ENCODE measurements around the gene DGCR2. TPM values are rescaled to one million over a fixed set of nuclear protein-coding genes. Genes with fewer than 3 reads are reported as not detected.

DGCR2 gene
- total RNA-seq, 1 donor from 2014 or later, result 70.6 TPM

DNA sequence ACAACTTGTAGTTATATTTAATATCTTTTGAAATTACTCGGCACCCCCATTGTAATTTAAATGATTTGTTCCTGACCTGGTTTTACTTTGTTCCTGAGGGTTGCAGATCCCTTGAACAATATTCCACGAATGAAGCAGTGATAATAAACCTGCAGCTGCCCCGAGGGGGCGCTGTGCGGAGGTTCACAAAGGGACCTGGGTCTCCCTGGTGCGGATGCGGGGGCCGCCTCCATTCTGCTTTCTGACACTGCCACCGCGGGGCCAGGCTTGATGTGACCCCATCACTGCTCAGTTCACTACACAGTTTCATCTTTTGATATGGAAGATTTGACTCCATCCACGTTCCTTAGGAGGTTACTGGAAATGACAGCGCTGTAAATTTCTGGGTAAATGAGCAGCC, 123.2 kb downstream of the DGCR2 start:
- TF ChIP-seq, protein P1, sequence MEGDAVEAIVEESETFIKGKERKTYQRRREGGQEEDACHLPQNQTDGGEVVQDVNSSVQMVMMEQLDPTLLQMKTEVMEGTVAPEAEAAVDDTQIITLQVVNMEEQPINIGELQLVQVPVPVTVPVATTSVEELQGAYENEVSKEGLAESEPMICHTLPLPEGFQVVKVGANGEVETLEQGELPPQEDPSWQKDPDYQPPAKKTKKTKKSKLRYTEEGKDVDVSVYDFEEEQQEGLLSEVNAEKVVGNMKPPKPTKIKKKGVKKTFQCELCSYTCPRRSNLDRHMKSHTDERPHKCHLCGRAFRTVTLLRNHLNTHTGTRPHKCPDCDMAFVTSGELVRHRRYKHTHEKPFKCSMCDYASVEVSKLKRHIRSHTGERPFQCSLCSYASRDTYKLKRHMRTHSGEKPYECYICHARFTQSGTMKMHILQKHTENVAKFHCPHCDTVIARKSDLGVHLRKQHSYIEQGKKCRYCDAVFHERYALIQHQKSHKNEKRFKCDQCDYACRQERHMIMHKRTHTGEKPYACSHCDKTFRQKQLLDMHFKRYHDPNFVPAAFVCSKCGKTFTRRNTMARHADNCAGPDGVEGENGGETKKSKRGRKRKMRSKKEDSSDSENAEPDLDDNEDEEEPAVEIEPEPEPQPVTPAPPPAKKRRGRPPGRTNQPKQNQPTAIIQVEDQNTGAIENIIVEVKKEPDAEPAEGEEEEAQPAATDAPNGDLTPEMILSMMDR (IDR thresholded peaks at IDR 0.05), result no peak
- no peak overlapping the region for H3K27ac ChIP-seq
- no peaks in the 10 kb centered on the region for H3K36me3 ChIP-seq
- no peaks in the 10 kb centered on the region for H3K4me1 ChIP-seq
- ATAC-seq, result no peak
- no peaks in the 10 kb centered on the region for H3K9me3 ChIP-seq
- intact Hi-C loops (cut with DNase I), result no loop called here
- no peak for DNase-seq
- no peak overlapping the region for H3K4me3 ChIP-seq
- H3K27me3 ChIP-seq, result peaks cover 6% of the 10 kb centered on the region

DNA sequence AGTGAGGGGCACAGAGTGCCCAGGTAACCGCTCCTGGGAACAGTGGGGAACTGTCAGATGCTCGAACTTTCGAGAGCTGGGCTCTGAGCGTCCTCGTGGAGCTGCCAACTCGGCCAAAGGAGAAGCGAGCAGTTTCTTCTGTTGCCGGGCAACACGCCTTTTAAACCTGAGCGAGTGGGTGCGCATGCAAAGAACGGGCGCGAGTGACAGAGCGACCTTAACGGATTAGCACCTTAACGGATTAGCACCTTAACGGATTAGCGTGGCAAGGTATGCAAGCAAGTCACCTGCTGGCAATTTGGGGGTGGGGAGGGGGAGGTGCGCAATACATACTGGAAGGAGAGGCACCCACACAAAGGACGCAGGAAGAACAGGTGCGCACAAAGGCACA, 124.3 kb downstream of the DGCR2 start:
- TF ChIP-seq, protein P1 (IDR thresholded peaks at IDR 0.05), result no peak
- H3K4me3 ChIP-seq, result no peak overlapping the region
- ATAC-seq (no peak), DNase-seq (no peak)
- intact Hi-C loops (cut with DNase I), result no loop called here
- no peaks in the 10 kb centered on the region for H3K9me3 ChIP-seq
- H3K36me3 ChIP-seq, result no peaks in the 10 kb centered on the region
- H3K4me1 ChIP-seq, result no peaks in the 10 kb centered on the region
- H3K27ac ChIP-seq, result no peak overlapping the region
- H3K27me3 ChIP-seq, result peaks cover 9% of the 10 kb centered on the region

DNA sequence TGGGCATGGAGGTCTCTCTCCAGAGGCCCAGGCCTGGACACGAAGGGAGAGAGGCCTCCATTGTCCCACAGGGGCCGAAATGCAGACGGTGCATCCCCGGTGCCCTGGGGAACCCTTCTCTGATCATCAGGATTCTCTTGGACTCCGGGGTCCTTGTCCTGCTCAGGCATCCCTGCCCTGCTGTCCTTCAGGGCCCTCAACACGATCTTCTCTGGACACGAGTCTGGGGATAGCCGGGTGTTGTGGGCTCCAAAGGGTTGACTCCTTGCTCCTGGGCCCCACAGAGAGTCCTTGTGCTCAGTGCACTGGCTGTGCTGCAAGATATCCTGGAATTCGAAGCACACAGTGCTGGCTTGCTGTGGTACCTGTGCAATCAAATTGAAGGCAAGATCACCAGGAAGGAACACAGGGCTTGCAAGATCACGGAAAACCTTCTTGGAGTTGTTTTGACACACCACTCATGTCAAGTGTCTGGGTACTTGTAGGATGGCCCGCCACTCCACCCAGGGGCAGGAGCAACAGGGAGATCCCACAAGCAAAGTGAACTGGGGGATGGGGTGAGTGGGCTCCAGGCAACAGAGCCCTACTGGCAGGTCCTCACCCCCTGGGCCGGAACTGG, 124.8 kb downstream of the DGCR2 start:
- peaks cover 10% of the 10 kb centered on the region for H3K27me3 ChIP-seq
- no peaks in the 10 kb centered on the region for H3K4me1 ChIP-seq
- DNase-seq (no peak), ATAC-seq (peak; percentile 19)
- TF ChIP-seq, protein P1 (IDR thresholded peaks at IDR 0.05), result no peak
- intact Hi-C loops (cut with DNase I), result no loop called here
- H3K36me3 ChIP-seq, result no peaks in the 10 kb centered on the region
- no peaks in the 10 kb centered on the region for H3K9me3 ChIP-seq
- H3K27ac ChIP-seq, result no peak overlapping the region
- H3K4me3 ChIP-seq, result no peak overlapping the region

DNA sequence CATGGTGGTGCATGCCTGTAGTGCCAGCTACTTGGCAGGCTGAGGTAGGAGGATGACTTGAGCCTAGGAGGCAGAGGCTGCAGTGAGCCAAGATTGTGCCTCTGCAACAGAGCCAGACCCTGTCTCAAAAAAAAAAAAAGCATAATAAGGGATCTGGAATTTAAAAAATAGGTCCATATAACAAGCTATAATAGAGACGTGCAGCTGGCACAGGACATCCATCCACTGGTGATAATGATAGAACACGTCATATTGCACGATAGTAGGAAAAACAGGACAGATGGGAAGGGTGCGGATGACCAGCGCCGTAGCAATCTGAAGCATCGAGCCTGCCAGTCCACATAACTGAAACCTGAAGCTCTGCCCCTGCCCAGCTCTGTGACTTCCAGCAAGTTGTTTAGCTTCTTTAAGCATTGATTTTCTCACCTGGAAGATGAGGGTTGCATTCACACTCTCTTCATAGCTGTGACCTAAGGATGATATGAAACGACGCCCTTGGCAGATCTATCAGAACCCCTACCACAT, 125.8 kb downstream of the DGCR2 start:
- Histone ChIP-seq H3K4me3 (no peak overlapping the region), H3K4me1 (no peaks in the 10 kb centered on the region), H3K27ac (no peak overlapping the region), H3K27me3 (peaks cover 7% of the 10 kb centered on the region), H3K9me3 (no peaks in the 10 kb centered on the region), H3K36me3 (no peaks in the 10 kb centered on the region)
- DNase-seq (no peak), ATAC-seq (no peak)
- intact Hi-C loops (cut with DNase I), result no loop called here
- TF ChIP-seq, protein P1 (IDR thresholded peaks at IDR 0.05), result no peak

DNA sequence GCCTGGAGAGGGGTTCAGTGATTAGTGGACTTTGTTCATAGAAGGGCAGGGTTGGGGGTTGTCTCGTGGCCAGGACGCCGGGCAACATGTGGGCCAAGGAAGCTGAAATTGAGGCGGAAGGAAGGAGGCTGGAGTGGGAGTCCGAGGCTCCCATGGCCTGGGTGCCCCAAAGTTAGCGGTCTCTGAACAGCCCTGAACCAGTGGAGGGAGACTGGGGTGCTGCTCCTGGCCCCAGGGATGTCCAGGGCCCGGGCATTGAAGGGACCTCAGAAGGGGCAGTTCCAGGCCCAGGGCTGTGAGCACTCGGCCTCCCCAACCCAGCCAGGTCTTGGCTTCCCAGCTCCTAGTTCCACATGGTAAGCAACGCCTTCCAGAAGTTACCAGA, 126.9 kb downstream of the DGCR2 start:
- H3K4me3 ChIP-seq, result no peak overlapping the region
- DNase-seq, result no peak
- ATAC-seq, result no peak
- no peaks in the 10 kb centered on the region for H3K36me3 ChIP-seq
- no peaks in the 10 kb centered on the region for H3K4me1 ChIP-seq
- no peaks in the 10 kb centered on the region for H3K9me3 ChIP-seq
- peaks cover 7% of the 10 kb centered on the region for H3K27me3 ChIP-seq
- intact Hi-C loops (cut with DNase I), result no loop called here
- TF ChIP-seq, protein P1 (IDR thresholded peaks at IDR 0.05), result no peak
- no peak overlapping the region for H3K27ac ChIP-seq

Measured in upper lobe of right lung (tissue), 1 donor.